Esophagus squamous epithelium (tissue), 4 donors: ENCODE data around the gene SOX13.

Source experiments
- POLR2A ChIP-seq, 4 donors: fragments of 450-650 bp; IDR thresholded peaks; one replicate each; pipeline ENCODE4 v1.6.1; 2017; ENCODE audit warnings: antibody characterized with exemption in 4 of 4, mild to moderate bottlenecking in 4 of 4, moderate library complexity in 3 of 4
- TF ChIP-seq, protein P1 (sequence below), 6 experiments: fragments of 450-650 bp in 4 of 6; fragments of 200-600 bp in 2 of 6; sonication (generic) in 2 of 6; IDR thresholded peaks; one replicate each; pipeline ENCODE4 v1.5.1; 2016 to 2019; ENCODE audit warnings: antibody characterized with exemption in 6 of 6, mild to moderate bottlenecking in 4 of 6, moderate library complexity in 4 of 6

DNA sequence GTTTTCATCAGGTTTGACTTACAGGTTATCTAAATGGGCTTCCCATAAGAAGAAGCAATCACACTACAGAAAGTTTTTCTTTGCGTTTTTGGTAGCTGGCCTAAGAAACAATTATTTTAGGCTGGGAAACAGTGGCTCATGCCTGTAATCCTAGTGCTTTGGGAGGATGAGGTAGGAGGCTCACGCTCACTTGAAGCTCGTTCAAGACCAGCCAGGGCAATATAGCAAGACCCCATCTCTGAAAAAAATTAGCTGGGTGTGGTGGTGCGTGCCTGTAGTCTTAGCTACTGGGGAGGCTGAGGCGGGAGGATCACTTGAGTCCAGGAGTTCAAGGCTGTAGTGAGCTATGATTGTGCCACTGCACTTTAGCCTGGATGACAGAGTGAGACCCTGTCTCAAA is 94.8 kb downstream of the SOX13 start:
- TF ChIP-seq, protein P1, sequence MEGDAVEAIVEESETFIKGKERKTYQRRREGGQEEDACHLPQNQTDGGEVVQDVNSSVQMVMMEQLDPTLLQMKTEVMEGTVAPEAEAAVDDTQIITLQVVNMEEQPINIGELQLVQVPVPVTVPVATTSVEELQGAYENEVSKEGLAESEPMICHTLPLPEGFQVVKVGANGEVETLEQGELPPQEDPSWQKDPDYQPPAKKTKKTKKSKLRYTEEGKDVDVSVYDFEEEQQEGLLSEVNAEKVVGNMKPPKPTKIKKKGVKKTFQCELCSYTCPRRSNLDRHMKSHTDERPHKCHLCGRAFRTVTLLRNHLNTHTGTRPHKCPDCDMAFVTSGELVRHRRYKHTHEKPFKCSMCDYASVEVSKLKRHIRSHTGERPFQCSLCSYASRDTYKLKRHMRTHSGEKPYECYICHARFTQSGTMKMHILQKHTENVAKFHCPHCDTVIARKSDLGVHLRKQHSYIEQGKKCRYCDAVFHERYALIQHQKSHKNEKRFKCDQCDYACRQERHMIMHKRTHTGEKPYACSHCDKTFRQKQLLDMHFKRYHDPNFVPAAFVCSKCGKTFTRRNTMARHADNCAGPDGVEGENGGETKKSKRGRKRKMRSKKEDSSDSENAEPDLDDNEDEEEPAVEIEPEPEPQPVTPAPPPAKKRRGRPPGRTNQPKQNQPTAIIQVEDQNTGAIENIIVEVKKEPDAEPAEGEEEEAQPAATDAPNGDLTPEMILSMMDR (IDR thresholded peaks at IDR 0.05) = no peak
- no peak for TF ChIP-seq POLR2A (IDR thresholded peaks at IDR 0.05)
